Karpas-422 (cell line): ENCODE data around the gene BCL11A. TPM values are rescaled to one million over a fixed set of nuclear protein-coding genes. Genes with fewer than 3 reads are reported as not detected.

ENCODE experiments used
- DNase-seq: peaks from one replicate; pipeline ENCODE4 v3.0.0-alpha.2; 2015
- H2AFZ ChIP-seq: fragments of 200-600 bp; sonication (generic); 2 replicates; pipeline ENCODE4 v1.6.1; 2014; ENCODE audit warnings: antibody characterized with exemption, low read length, mixed read lengths
- H3K27ac ChIP-seq: fragments of 200-600 bp; sonication (generic); 2 replicates; pipeline ENCODE4 v1.5.1; 2014; ENCODE audit warnings: mild to moderate bottlenecking, low read length, moderate library complexity
- H3K27me3 ChIP-seq: fragments of 200-600 bp; sonication (generic); 2 replicates; pipeline ENCODE4 v1.6.1; 2014; ENCODE audit warnings: low read length, mixed read lengths
- H3K36me3 ChIP-seq: fragments of 200-600 bp; sonication (generic); 2 replicates; pipeline ENCODE4 v1.6.1; 2014; ENCODE audit warnings: low read length, mixed read lengths; ENCODE audit not compliant: insufficient read depth
- H3K4me1 ChIP-seq: fragments of 200-600 bp; sonication (generic); 2 replicates; pipeline ENCODE4 v1.6.1; 2014; ENCODE audit warnings: mild to moderate bottlenecking, low read length, mixed read lengths
- H3K4me2 ChIP-seq: fragments of 200-600 bp; sonication (generic); 2 replicates; pipeline ENCODE4 v1.6.1; 2014; ENCODE audit warnings: low read length, low read depth, mild to moderate bottlenecking; ENCODE audit not compliant: poor library complexity, severe bottlenecking
- H3K4me3 ChIP-seq: fragments of 200-600 bp; sonication (generic); 2 replicates; pipeline ENCODE4 v1.5.1; 2014; ENCODE audit warnings: mild to moderate bottlenecking, antibody characterized with exemption, low read length, mixed read lengths
- H3K79me2 ChIP-seq: fragments of 200-600 bp; sonication (generic); 2 replicates; pipeline ENCODE4 v1.6.1; 2014; ENCODE audit warnings: mild to moderate bottlenecking, low read length, mixed read lengths
- H3K9ac ChIP-seq: fragments of 200-600 bp; sonication (generic); 2 replicates; pipeline ENCODE4 v1.6.0; 2014; ENCODE audit warnings: low read length
- H3K9me2 ChIP-seq: fragments of 200-600 bp; sonication (generic), shearing (Covaris generic); replicated peaks from 2 replicates; pipeline ENCODE4 v1.6.0; 2014; ENCODE audit warnings: mild to moderate bottlenecking, low read length, moderate library complexity; ENCODE audit not compliant: insufficient read depth
- H3K9me3 ChIP-seq: fragments of 300-700, 200-600 bp; sonication (generic); 2 replicates; pipeline ENCODE4 v1.6.1; 2014; ENCODE audit warnings: low read length, mixed read lengths
- H4K20me1 ChIP-seq: fragments of 200-600 bp; sonication (generic); 2 replicates; pipeline ENCODE4 v1.6.1; 2014; ENCODE audit warnings: mild to moderate bottlenecking, antibody characterized with exemption, low read length, low read depth; ENCODE audit not compliant: insufficient read depth
- total RNA-seq: library from RNA; depleted of rRNA; stranded (reverse); fragments of >200 nt; shearing (Covaris generic); gene quantifications from 2 replicates; pipeline ENCODE4 v1.2.3, GENCODE V29; 2014; ENCODE audit warnings: low replicate concordance

BCL11A gene
- total RNA-seq, 1 experiment from 2014 or later: 190 TPM

DNA sequence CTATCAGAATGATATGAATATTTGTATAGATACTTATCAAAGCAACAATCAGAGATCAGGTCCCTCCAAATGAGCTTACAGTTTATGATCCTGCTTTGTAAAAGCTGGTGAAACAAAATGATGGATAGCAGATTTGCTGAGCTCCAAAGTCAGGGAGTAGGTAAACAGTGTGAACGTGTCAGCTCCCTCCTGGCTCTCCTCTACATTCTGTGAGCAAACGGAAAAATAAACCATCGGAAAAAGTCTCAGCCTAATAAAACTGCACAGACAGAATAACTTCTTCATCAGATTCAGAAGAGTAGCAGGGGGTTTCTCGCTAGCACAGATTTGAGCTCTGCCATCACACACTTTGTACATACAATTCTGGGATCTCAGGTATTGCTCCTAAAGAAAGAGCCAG, 51.3 kb downstream of the BCL11A start:
- Histone ChIP-seq H3K4me2 (no peak overlapping the region), H3K79me2 (peaks cover 97% of the 10 kb centered on the region), H2AFZ (no peak overlapping the region), H3K4me3 (no peak overlapping the region), H3K27ac (no peak overlapping the region), H3K9me2 (no peaks in the 10 kb centered on the region), H3K9ac (no peak overlapping the region), H3K27me3 (no peaks in the 10 kb centered on the region), H3K9me3 (no peaks in the 10 kb centered on the region), H3K36me3 (peaks cover 16% of the 10 kb centered on the region), H3K4me1 (peaks cover 94% of the 10 kb centered on the region), H4K20me1 (peaks cover 11% of the 10 kb centered on the region)
- DNase-seq: no peak

DNA sequence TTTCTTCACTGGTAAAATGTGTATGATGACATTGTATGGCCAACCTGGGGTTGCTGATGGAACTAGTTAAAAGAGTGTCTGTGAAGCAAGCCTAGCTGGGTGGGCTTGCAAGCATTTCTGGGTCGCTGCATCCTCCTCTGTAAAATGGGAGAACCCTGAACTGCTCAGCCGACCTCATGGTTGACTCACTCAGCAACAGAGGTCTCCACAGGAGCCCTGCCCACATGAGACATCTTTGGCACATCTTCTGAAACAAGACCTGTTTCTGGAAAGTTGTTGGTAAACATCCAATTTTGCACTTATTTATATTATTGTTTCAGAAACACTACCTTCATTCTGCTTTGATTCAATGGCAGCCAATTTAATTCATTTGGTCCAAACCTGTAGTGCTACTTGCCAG, 52.6 kb downstream of the BCL11A start:
- H3K79me2 ChIP-seq: peaks cover 99% of the 10 kb centered on the region
- peaks cover 96% of the 10 kb centered on the region for H3K4me1 ChIP-seq
- peak overlapping the region; percentile 73 for H3K27ac ChIP-seq
- H3K9me3 ChIP-seq: no peaks in the 10 kb centered on the region
- H2AFZ ChIP-seq: no peak overlapping the region
- H3K36me3 ChIP-seq: peaks cover 12% of the 10 kb centered on the region
- H4K20me1 ChIP-seq: peaks cover 7% of the 10 kb centered on the region
- no peak for DNase-seq
- H3K27me3 ChIP-seq: no peaks in the 10 kb centered on the region
- 0 out of 2 replicates have a peak overlapping the region, but pooled peaks have one; percentile 20 for H3K9ac ChIP-seq
- no peak overlapping the region for H3K4me3 ChIP-seq
- H3K9me2 ChIP-seq: no peaks in the 10 kb centered on the region
- no peak overlapping the region for H3K4me2 ChIP-seq

DNA sequence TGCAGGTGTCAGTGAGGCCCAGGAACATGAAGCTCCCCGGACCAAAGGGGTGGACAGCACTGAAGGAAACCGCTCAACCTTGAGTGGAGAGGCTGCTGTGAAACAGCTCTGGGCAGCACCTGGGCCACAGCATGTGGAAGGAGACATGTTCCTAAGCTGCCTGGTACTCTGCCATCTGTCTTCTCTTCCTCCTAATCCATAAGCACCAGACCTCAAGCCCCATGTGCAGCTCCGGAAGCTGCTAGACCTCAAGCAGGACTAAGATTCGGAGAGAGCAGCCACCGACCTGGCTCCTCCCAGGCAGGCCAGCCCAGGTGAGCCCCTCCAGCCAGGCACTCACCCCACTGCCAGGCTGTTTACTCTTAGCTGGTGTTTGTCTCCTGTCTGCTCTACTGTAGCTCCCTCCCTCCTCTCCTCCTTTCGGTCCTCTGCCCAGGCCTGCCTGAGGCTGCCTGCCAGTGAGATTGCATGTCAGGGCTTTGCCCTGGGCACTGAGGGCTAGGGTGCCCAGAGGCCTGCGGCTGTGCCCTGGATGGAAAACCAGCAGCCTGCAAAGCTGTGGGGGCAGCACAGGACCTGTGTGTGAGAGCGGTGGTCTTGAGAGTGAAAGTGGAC, 53.7 kb downstream of the BCL11A start:
- peaks cover 12% of the 10 kb centered on the region for H3K36me3 ChIP-seq
- peaks cover 9% of the 10 kb centered on the region for H4K20me1 ChIP-seq
- peak overlapping the region; percentile 11 for H3K4me2 ChIP-seq
- no peak overlapping the region for H3K4me3 ChIP-seq
- H3K4me1 ChIP-seq: peaks cover 96% of the 10 kb centered on the region
- no peaks in the 10 kb centered on the region for H3K9me2 ChIP-seq
- peaks cover 99% of the 10 kb centered on the region for H3K79me2 ChIP-seq
- no peak overlapping the region for H2AFZ ChIP-seq
- H3K9me3 ChIP-seq: no peaks in the 10 kb centered on the region
- H3K27me3 ChIP-seq: no peaks in the 10 kb centered on the region
- peak overlapping the region; percentile 73 for H3K27ac ChIP-seq
- H3K9ac ChIP-seq: peak overlapping the region; percentile 29; the same call in 1 of the 2 replicates
- DNase-seq: no peak

DNA sequence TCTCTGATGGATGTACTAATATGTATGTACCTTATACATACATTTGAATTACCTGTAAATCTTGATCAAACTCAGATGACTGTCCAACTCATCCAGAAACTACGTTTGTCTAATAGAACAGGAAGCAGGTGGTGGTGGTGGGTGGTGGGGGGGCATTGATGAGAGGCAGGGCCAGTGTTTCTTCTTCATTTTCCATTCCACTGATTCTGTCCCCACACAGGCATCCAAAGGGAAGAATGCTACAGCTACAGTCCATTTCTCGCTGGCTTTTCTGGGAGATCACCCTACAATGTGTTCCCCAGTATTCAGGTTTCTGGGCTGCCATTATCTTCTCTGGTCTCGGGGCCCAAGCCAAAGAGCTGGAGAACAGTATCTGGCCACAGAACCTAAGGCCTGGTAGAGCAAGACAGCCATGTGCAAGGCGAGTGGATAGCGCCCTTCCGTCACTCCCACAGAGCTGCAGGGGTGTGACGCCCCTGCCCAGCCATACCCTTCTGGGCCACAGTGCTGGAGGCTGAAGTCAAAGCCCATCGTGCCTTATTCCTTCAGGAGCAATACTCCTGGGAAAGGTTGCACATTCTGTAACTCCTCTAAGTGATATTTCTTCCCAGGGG, 54.5 kb downstream of the BCL11A start:
- Histone ChIP-seq H3K9ac (peak overlapping the region; percentile 29; the same call in 1 of the 2 replicates), H3K4me3 (no peak overlapping the region), H3K27ac (peak overlapping the region; percentile 73), H4K20me1 (peaks cover 9% of the 10 kb centered on the region), H3K79me2 (peaks cover 99% of the 10 kb centered on the region), H3K27me3 (no peaks in the 10 kb centered on the region), H3K36me3 (peaks cover 12% of the 10 kb centered on the region), H3K4me2 (peak overlapping the region; percentile 11), H3K9me2 (no peaks in the 10 kb centered on the region), H3K9me3 (no peaks in the 10 kb centered on the region), H3K4me1 (peaks cover 96% of the 10 kb centered on the region), H2AFZ (no peak overlapping the region)
- no peak for DNase-seq

DNA sequence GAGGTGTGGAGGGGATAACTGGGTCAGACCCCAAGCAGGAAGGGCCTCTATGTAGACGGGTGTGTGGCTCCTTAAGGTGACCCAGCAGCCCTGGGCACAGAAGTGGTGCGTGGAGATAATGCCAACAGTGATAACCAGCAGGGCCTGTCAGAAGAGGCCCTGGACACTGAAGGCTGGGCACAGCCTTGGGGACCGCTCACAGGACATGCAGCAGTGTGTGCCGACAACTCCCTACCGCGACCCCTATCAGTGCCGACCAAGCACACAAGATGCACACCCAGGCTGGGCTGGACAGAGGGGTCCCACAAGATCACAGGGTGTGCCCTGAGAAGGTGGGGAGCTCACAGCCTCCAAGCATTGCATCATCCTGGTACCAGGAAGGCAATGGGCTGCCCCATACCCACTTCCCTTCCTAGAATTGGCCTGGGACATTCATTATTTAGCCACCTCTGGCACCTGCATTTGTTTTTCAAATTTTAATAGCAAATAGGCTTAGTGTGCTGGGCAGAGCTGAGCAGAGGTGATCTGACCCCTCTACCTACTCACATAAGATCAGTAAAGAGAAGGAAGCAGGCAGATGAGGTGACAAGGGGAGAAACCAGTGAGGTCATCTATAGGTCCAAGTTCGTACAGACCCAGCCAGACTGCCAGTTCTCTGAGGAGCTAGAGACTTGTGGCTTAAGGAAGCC, 55.2 kb downstream of the BCL11A start:
- no peak for DNase-seq
- Histone ChIP-seq H3K9me3 (no peaks in the 10 kb centered on the region), H3K9me2 (no peaks in the 10 kb centered on the region), H3K4me1 (peaks cover 99% of the 10 kb centered on the region), H3K27me3 (no peaks in the 10 kb centered on the region), H3K4me2 (peak overlapping the region; percentile 11), H3K27ac (peak overlapping the region; percentile 73), H3K4me3 (no peak overlapping the region), H3K9ac (peak overlapping the region; percentile 29; the same call in 1 of the 2 replicates), H3K36me3 (peaks cover 12% of the 10 kb centered on the region), H3K79me2 (peaks cover 99% of the 10 kb centered on the region), H2AFZ (no peak overlapping the region), H4K20me1 (peaks cover 14% of the 10 kb centered on the region; the same call in 1 of the 2 replicates)

DNA sequence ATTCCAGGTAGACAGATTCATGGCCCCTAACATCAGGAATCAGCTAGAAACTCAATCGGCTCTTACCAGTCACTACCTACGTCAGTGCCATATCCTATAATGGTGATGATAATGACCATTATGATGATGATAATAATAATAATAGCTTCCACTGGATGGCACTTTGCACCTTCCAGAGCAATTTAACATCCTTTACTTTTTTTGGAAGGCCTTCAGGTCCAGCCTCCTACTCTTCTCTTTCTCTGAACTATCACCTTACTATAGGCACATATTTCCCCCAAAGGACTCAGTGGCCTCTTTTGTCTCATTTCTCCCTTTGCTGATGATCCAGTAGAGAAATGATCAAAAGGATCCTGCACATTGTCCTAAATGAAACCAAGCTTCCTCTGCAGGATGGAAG, 56.0 kb downstream of the BCL11A start:
- H3K4me3 ChIP-seq: no peak overlapping the region
- no peak overlapping the region; the same call in 1 of the 2 replicates for H3K9ac ChIP-seq
- no peak overlapping the region for H3K4me2 ChIP-seq
- H3K9me3 ChIP-seq: no peaks in the 10 kb centered on the region
- no peak overlapping the region for H2AFZ ChIP-seq
- peaks cover 99% of the 10 kb centered on the region for H3K79me2 ChIP-seq
- H3K36me3 ChIP-seq: peaks cover 11% of the 10 kb centered on the region
- peaks cover 99% of the 10 kb centered on the region for H3K4me1 ChIP-seq
- peak overlapping the region; percentile 73 for H3K27ac ChIP-seq
- no peaks in the 10 kb centered on the region for H3K27me3 ChIP-seq
- no peaks in the 10 kb centered on the region for H3K9me2 ChIP-seq
- DNase-seq: no peak
- H4K20me1 ChIP-seq: peaks cover 14% of the 10 kb centered on the region; the same call in 1 of the 2 replicates

DNA sequence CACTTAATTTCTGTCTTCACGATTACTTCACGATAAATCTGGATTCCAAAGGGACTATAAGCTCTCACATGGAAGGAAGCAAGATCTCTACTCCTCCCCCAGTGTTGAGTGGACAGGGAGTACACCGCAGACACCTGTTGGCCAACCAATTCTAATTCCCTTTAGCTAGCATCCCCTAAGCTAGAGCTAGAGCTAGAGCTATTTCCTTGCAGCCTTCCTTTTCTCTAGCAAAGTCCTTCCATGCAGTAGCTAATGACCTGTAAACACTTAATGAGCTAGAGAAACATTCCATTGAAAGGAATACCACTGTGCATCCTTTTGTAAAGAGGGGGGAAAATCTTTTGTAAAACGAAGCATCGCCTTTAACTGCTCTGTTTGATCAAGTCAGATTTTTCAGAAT, 56.5 kb downstream of the BCL11A start:
- Histone ChIP-seq H3K9ac (no peak overlapping the region), H3K9me3 (no peaks in the 10 kb centered on the region), H3K9me2 (no peaks in the 10 kb centered on the region), H3K4me1 (peaks cover 99% of the 10 kb centered on the region), H3K4me2 (no peak overlapping the region), H3K27me3 (no peaks in the 10 kb centered on the region), H2AFZ (no peak overlapping the region), H4K20me1 (peaks cover 14% of the 10 kb centered on the region), H3K4me3 (no peak overlapping the region), H3K27ac (peak overlapping the region; percentile 73), H3K79me2 (peaks cover 99% of the 10 kb centered on the region), H3K36me3 (peaks cover 6% of the 10 kb centered on the region)
- DNase-seq: no peak

DNA sequence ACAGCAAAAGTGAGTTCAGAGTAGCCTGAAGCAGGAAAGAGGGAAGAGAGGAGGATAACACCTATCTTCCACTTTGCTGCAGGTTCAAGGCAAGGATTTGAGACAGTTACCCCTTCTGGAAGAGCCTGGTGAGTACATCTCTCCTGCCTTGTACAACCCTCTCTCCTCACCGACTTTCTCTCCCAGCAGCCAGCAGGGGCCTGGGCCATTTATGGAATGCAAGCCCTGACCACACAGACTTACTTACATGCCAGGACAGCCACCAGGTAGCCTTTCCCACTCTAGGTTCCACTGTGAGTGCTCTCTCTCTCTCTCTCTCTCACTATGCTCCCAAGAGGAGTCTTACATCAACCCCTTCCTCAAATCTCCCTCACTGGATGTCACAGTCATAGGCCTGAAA, 57.0 kb downstream of the BCL11A start:
- H3K27me3 ChIP-seq: no peaks in the 10 kb centered on the region
- no peak overlapping the region for H3K4me3 ChIP-seq
- no peak for DNase-seq
- no peak overlapping the region for H2AFZ ChIP-seq
- peaks cover 14% of the 10 kb centered on the region for H4K20me1 ChIP-seq
- H3K36me3 ChIP-seq: peaks cover 5% of the 10 kb centered on the region
- H3K4me2 ChIP-seq: no peak overlapping the region
- no peaks in the 10 kb centered on the region for H3K9me3 ChIP-seq
- no peaks in the 10 kb centered on the region for H3K9me2 ChIP-seq
- H3K27ac ChIP-seq: peak overlapping the region; percentile 73
- peaks cover 99% of the 10 kb centered on the region for H3K79me2 ChIP-seq
- H3K4me1 ChIP-seq: peaks cover 99% of the 10 kb centered on the region
- no peak overlapping the region for H3K9ac ChIP-seq
